K562 (cell line): ENCODE data around the gene ST3GAL3.

ENCODE experiments used
- ELK1 ChIP-seq: sonication (generic); formaldehyde crosslinking; IDR thresholded peaks from 2 replicates; pipeline ENCODE4 v1.8.1; 2022; ENCODE audit warnings: missing genetic modification reagents
- EP300 ChIP-seq: IDR thresholded peaks from 2 replicates; pipeline ENCODE4 v1.6.1; 2012; ENCODE audit warnings: low read length, improper control_type of control experiment
- KAT8 ChIP-seq: fragments of 450-650 bp; IDR thresholded peaks from 2 replicates; pipeline ENCODE4 v1.6.1; 2016; ENCODE audit warnings: low read depth, mild to moderate bottlenecking
- MYC ChIP-seq, 2 experiments: fragments of 250-450 bp in 1 of 2; sonication (Bioruptor Pico) in 1 of 2; IDR thresholded peaks; 2 replicates each; pipeline versions ENCODE4 v1.5.1 to v1.6.1; 2012 to 2021; ENCODE audit warnings: low read depth in 2 of 2, borderline replicate concordance in 1 of 2, improper control_type of control experiment in 1 of 2, low read length in 1 of 2, mild to moderate bottlenecking in 1 of 2, moderate library complexity in 1 of 2
- RAD21 ChIP-seq, 2 experiments: fragments of 250-450 bp in 1 of 2; fragments of 450-650 bp in 1 of 2; sonication (Bioruptor Pico) in 1 of 2; formaldehyde crosslinking in 1 of 2; IDR thresholded peaks in 1 of 2; conservative IDR thresholded peaks in 1 of 2; 2 replicates each; pipeline versions ENCODE4 v1.4.0 to v1.8.0; 2020 to 2022; ENCODE audit warnings: mild to moderate bottlenecking in 2 of 2, moderate library complexity in 1 of 2
- SAFB2 ChIP-seq: fragments of 200-400 bp; formaldehyde crosslinking; IDR thresholded peaks from 2 replicates; pipeline ENCODE4 v1.6.1; 2018; ENCODE audit warnings: borderline replicate concordance, low read length, low read depth, moderate library complexity; ENCODE audit not compliant: severe bottlenecking
- ZNF668 ChIP-seq: fragments of 250-450 bp; sonication (Bioruptor Pico); IDR thresholded peaks from 2 replicates; pipeline ENCODE4 v1.8.0; 2022; ENCODE audit warnings: mild to moderate bottlenecking, inconsistent platforms

- no peak for TF ChIP-seq RAD21 (CRISPR knock-in tag; conservative IDR thresholded peaks at IDR 0.05 in 1 of 2, IDR thresholded peaks at IDR 0.05 in 1 of 2)
- no peak for TF ChIP-seq ZNF668 (CRISPR knock-in tag)
- TF ChIP-seq SAFB2: no peak
- no peak for TF ChIP-seq ELK1 (CRISPR knock-in tag)
- no peak for TF ChIP-seq EP300
- TF ChIP-seq KAT8: no peak
- no peak for TF ChIP-seq MYC (IDR thresholded peaks at IDR 0.05; ENCODE audit: low read depth, low read length)
- no peak for TF ChIP-seq MYC (CRISPR knock-in tag; IDR thresholded peaks at IDR 0.05; ENCODE audit: borderline replicate concordance, low read depth)
These were observed 148.9 kb downstream of the ST3GAL3 start for GRCh38 chr1:43856188-43856587.
